ES-I3 (cell line): ENCODE data around the gene GALNT17.

ENCODE experiments used
- H3K36me3 ChIP-seq: 2 replicates; pipeline ENCODE4 v1.6.1; 2013; ENCODE audit warnings: mild to moderate bottlenecking, low read length, control low read depth, moderate library complexity; ENCODE audit not compliant: insufficient read depth
- H3K4me1 ChIP-seq: 2 replicates; pipeline ENCODE4 v1.6.1; 2013; ENCODE audit warnings: mild to moderate bottlenecking, control low read depth, low read length; ENCODE audit not compliant: insufficient read depth
- H3K9ac ChIP-seq: 2 replicates; pipeline ENCODE4 v1.6.1; 2013; ENCODE audit warnings: low read depth, mild to moderate bottlenecking, low read length, moderate library complexity
- H3K9me3 ChIP-seq: 2 replicates; pipeline ENCODE4 v1.6.1; 2013; ENCODE audit warnings: mild to moderate bottlenecking, low read length, moderate library complexity; ENCODE audit not compliant: control insufficient read depth, insufficient read depth

GALNT17 gene

DNA sequence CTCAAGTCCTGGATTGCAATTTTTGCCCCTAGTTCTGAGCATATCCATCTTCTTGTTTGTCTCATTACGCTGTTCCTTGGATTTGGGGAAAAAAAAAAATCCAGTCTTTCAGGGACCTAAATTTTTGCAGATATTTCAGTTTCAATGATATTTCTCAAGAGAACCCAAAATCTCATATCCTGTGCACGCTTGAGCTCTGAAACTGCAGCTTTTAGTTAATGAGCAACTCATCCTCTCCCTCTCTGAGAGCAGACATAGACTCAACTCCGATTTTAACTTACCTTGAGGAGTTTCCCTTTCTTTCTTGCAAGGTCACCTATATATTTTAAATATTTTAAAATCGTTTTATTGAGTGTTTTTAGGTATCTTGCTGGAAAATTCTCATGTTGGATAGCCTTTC lies 200.3 kb downstream of the GALNT17 start:
- Histone ChIP-seq H3K9ac (no peak overlapping the region), H3K9me3 (peaks cover 3% of the 10 kb centered on the region), H3K4me1 (0 out of 2 replicates have a peak, but pooled peaks cover 7% of the 10 kb centered on the region), H3K36me3 (peaks cover 4% of the 10 kb centered on the region; the same call in 1 of the 2 replicates)

DNA sequence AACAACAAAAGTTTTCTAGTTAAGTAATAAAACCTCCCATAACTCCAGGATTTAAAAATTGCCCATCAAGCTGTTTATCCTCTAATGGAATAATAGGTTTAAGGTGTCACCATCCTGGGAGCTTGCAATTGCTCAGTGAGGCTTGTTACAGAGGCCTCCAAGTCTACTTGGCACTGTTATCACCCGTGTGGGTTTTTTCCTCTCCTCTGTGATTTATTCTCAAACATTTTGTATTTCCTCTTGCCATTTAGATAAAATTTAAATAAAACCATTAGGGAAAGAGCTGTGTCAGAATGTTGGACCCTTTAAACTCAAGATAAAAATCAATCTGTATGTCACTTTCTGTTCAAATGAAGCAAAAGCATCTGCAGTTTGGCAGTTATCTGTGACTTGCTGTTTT lies 202.6 kb downstream of the GALNT17 start:
- peaks cover 4% of the 10 kb centered on the region; the same call in 1 of the 2 replicates for H3K36me3 ChIP-seq

DNA sequence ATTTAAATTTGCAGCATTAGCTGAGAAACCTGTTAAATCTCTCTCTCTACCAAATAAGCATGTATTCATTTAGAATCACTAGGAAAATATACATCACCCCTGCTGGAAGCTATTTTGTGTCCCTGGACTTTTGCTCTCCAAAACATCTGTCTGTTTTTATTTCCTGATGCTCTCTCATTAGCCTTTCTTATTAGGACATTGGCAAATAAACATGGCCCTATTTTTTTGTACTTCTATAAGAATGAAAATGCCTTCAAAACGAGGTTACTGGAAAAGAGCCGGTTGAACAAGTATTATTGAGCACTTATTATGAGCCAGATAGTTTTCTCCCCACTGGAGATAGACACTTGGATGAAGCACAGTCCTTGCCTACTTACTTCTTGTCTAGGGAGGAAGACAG lies 206.9 kb downstream of the GALNT17 start:
- H3K9me3 ChIP-seq = peaks cover 5% of the 10 kb centered on the region
- H3K4me1 ChIP-seq = 0 out of 2 replicates have a peak, but pooled peaks cover 2% of the 10 kb centered on the region
- H3K36me3 ChIP-seq = peaks cover 4% of the 10 kb centered on the region; the same call in 1 of the 2 replicates
- no peak overlapping the region for H3K9ac ChIP-seq

More for the DNA sequence above, 202.6 kb downstream of the GALNT17 start:
- H3K9me3 ChIP-seq = peaks cover 3% of the 10 kb centered on the region
- H3K4me1 ChIP-seq = no peaks in the 10 kb centered on the region
- H3K9ac ChIP-seq = no peak overlapping the region

DNA sequence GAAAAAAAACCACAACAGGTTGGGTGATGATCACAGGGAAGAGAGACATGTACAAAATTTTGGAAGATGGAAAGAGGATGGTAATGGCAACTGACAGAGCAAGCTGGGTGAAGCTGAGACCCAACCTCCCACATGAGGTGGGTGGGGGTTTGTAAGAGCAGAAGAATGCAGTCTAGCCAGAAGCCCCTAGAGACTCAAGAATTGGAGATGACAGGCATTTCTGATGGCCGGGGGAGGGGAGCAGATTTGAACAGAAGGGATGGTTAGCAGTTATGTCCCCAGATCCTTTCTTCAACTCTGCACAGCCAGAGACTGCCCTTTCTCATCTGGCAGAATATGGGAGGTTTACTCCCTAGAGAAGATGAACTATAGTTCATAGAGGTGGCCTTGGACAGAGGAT lies 208.0 kb downstream of the GALNT17 start:
- peaks cover 9% of the 10 kb centered on the region for H3K9me3 ChIP-seq
- 0 out of 2 replicates have a peak, but pooled peaks cover 2% of the 10 kb centered on the region for H3K4me1 ChIP-seq
- peaks cover 4% of the 10 kb centered on the region; the same call in 1 of the 2 replicates for H3K36me3 ChIP-seq
- H3K9ac ChIP-seq = no peak overlapping the region

DNA sequence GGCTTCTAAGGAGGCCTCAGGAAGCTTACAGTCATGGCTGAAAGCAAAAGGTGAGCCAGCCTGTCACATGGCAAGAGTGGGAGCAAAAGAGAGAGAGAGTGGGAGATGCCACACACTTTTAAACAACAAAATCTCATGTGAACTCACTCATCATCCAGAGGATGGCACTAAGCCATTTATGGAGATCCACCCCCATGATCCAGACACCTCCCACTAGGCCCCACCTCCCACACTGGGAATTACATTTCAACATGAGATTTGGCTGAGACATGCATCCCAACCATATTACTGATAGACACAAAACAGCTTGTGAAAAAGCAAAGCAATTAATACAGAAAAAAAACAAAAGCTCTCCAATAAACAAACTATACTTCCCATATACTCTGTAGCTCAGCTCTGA lies 210.3 kb downstream of the GALNT17 start:
- no peak overlapping the region for H3K9ac ChIP-seq
- no peaks in the 10 kb centered on the region for H3K36me3 ChIP-seq
- peaks cover 6% of the 10 kb centered on the region for H3K9me3 ChIP-seq
- 0 out of 2 replicates have a peak, but pooled peaks cover 2% of the 10 kb centered on the region for H3K4me1 ChIP-seq

DNA sequence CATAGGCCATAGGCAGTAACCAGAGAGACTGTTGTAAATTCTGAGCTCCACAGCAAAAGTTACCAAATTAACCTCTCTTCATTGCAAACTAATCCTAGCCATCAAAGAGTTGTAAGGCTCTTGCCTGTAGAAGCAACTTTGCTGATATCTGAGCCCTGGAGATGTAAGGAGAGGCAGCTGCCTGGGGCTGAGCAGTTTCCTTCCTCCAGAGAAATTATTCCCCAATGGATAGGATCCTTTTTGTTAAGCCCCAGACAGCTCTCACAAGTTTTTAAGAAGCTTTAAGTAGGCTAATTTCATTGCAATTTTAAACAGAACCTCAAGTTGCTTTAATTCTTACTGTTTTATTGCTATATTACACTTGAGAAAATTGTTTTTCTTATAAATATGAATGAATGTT lies 211.1 kb downstream of the GALNT17 start:
- Histone ChIP-seq H3K9ac (no peak overlapping the region), H3K4me1 (0 out of 2 replicates have a peak, but pooled peaks cover 5% of the 10 kb centered on the region), H3K9me3 (peaks cover 6% of the 10 kb centered on the region), H3K36me3 (no peaks in the 10 kb centered on the region; the same call in 1 of the 2 replicates)

DNA sequence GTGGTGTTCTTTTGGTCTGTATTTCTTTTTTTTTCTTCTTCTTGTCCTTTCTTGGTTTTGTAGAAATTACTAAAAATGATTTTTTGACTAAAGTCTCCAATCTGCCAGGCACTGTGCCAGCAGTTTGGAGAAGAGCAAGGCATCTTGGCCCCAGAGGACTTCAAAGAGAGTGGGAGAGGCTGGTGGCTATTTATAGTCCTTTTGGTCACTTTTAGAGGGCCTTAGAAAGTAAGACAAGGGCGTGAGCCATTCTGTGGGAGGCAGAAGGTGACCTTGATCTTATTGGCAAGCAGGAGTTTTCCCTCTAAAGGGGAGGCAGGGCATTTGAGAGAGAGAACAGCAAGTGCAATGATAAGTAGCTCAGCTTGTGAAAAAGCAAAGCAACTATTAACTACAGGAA lies 211.9 kb downstream of the GALNT17 start:
- Histone ChIP-seq H3K4me1 (peaks cover 14% of the 10 kb centered on the region), H3K36me3 (no peaks in the 10 kb centered on the region; the same call in 1 of the 2 replicates), H3K9ac (no peak overlapping the region), H3K9me3 (peaks cover 6% of the 10 kb centered on the region)

DNA sequence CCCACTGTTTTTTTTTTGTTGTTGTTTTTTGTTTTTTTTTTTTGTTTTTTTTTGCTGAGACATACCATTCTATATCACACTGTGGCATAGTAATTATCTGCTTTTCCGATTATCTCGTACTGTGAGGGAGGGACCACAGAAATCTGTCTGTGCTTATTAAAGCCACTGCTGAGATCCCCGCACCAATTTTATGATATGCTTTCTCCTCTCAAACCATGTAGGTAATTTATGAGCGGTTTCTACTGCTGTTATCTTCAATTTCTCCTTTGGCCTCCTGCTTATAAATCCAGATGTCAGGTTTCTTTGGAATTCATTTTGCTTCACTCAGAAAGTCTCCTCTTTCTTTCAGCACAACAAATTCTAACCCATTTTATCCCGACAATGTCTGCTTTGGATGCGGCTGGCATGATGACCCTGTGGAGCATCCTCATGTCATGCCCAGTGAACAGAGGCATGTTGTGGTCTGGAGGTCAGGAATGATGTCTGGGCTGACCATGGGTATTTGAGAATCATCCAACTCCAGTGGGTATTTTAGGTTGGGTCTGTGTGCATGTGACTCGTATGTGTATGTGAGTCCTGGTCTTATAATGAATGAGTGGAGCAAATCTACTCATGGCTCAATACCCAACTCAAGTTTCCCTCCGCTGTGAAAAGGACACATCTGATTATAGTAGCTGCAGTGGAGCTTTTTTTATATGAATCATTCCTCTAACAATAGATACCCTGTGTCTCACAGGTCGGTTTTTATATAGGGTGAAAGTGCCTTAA lies 213.4 kb downstream of the GALNT17 start:
- no peaks in the 10 kb centered on the region; the same call in 1 of the 2 replicates for H3K36me3 ChIP-seq
- peaks cover 16% of the 10 kb centered on the region for H3K4me1 ChIP-seq
- peaks cover 6% of the 10 kb centered on the region for H3K9me3 ChIP-seq
- no peak overlapping the region for H3K9ac ChIP-seq

DNA sequence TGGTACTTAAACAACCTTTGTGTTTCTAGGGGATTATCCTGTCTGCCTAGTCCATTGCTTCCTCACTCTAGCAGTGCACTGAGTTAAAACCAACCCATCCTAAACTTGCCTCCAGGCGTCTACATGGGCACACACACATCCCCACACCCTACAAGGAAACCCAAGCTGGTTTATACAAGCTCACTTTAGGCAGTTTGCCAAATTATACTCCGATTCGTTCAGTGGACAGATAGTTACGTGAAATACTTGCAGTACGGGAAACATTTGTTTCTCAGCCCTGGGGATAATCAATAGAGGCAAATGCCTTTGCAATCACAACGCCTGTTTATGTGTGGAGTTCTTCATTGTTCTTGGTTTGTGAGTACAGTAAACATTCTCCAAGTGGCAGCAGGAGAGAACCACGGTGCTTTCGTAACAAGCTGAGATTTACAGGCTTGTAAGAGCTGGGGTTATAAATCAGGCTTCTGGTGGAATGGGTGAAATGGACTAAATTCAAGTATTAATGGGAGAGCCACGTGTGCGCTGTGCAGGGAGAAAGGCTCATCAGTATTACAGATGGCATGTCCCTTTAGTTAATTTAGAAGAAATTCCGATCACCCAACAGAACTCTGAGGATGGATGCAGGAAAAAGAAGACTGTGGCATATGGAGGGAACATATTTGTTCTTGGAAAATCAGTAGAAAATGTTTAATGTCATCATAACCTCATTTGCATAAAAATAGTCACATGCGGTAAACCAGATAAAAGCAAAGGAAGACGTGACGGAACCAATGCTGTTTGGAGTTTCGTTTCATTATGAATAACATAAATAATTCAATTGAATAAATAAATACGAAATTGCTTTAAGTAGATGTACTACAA lies 217.1 kb downstream of the GALNT17 start:
- no peak overlapping the region for H3K9ac ChIP-seq
- H3K9me3 ChIP-seq = peaks cover 15% of the 10 kb centered on the region
- no peaks in the 10 kb centered on the region; the same call in 1 of the 2 replicates for H3K36me3 ChIP-seq
- peaks cover 16% of the 10 kb centered on the region for H3K4me1 ChIP-seq

DNA sequence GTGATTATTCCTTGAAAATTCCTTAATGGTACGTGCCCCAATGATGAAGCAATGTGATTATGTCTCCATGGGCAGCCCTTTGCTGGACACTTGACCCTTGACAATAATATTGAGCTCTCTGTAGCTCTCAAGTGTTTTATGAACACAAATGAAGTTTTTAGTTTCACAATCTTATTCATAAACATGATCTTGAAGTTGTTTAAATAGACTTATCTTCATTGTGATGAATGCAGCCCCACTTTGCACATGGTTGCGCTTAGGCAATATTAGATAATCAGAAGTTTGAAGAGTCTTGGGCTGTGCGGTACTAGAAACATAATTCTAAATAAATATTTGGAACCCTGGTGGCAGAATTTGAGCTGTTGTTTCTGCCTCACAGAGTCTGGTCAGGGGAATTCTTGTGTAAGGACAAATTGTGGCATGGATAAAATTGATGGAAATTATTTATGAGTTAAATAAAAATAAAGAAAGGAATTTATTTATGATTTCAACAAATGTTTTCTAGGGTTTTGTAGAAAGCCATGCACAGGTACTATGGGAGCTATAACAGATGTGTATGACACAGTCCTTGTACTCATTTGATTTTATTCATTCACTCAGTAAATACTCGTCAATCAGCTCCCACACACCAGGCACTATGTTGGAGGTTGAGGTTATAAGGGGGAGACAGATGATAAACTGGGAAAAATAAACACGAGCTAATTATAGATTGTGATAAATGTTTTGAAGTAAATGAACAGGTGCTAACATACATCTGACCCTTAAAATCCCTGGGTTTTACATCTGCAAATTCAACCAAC lies 217.9 kb downstream of the GALNT17 start:
- H3K36me3 ChIP-seq = no peaks in the 10 kb centered on the region; the same call in 1 of the 2 replicates
- H3K9ac ChIP-seq = no peak overlapping the region
- peaks cover 13% of the 10 kb centered on the region for H3K9me3 ChIP-seq
- H3K4me1 ChIP-seq = peaks cover 16% of the 10 kb centered on the region

DNA sequence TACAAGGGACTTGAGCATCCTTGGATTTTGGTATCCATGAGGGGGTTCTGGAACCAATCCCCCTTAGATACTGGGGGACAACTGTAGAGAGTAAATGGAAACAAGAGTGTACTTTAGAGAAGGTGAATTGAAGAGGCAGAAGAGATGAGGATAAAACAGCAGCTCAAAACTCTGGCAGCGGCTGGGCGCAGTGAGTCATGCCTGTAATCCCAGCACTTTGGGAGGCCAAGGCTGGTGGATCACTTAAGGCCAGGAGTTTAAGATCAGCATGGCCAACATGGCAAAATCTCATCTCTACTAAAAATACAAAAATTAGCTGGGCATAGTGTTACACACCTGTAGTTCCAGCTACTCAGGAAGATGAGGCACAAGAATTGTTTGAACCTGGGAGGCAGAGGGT lies 218.7 kb downstream of the GALNT17 start:
- Histone ChIP-seq H3K9me3 (peaks cover 13% of the 10 kb centered on the region), H3K36me3 (no peaks in the 10 kb centered on the region; the same call in 1 of the 2 replicates), H3K9ac (no peak overlapping the region), H3K4me1 (peaks cover 16% of the 10 kb centered on the region)

DNA sequence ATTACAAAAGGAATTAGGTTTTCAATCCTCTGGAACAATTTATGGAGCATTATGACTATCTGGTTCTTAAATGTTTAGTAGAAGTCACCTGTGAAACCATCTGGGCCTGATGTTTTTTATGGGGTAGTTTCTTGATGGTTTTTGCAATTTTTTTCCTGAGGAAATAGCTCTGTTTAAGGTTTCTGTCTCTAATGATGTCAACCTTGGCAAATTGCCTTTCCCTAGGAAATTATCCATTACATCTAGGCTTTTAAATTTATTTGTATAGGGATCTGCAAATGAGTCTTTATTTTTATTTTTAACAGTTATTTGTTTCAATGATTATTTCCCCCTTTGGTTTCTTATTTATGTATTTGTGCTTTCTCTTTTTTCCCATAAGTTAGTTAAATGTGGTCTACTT lies 222.8 kb downstream of the GALNT17 start:
- H3K9ac ChIP-seq = no peak overlapping the region
- no peaks in the 10 kb centered on the region; the same call in 1 of the 2 replicates for H3K36me3 ChIP-seq
- H3K4me1 ChIP-seq = no peaks in the 10 kb centered on the region
- peaks cover 13% of the 10 kb centered on the region for H3K9me3 ChIP-seq

DNA sequence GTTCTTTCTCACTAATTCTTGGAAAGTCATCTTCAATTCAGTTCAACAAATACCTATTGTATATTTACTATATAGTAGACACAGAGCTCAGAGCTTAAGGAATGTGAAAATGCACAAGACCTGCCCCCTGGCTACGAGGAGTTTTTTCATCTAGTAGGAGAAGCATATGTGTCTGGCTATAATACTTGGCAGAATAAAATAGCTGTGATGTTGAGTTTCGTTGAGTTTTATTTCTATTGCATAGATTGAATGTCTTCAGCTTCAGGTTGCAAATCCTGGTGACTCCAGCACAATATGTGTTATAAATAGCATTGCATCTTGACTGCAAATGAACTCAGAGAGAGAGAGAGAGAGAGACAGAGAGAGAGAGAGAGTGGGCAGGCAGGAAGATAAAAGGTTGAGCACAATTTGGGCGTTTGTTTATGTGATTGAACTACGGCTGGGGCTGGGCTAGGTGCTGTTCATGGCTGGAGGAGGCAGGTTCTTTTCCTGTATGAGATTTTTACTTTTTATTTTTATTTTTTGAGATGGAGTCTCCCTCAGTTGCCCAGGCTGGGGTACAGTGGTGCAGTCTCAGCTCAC lies 229.6 kb downstream of the GALNT17 start:
- Histone ChIP-seq H3K9me3 (no peaks in the 10 kb centered on the region), H3K36me3 (no peaks in the 10 kb centered on the region), H3K4me1 (peaks cover 10% of the 10 kb centered on the region; the same call in 1 of the 2 replicates), H3K9ac (no peak overlapping the region)
